Keratinocyte (primary cell): ENCODE results near the gene NLRP7. TPM values are rescaled to one million over a fixed set of nuclear protein-coding genes. Genes with fewer than 3 reads are reported as not detected.
"Not testable (repeated sequence)": the region's sequence is repeated elsewhere in the genome, so short reads cannot be mapped to it uniquely, and the experiment has no call there.

Experiments used
- DNase-seq: peaks from one replicate; pipeline ENCODE4 v3.0.0-alpha.2; 2011; ENCODE audit warnings: low read depth, missing footprints, low spot score
- FAIRE-seq: peaks from 2 replicates; lab custom pipeline; 2011; peaks lifted over from hg19 to GRCh38; lab: Jason Lieb, UNC
- H2AFZ ChIP-seq: 2 replicates; pipeline ENCODE4 v1.6.0; 2012; ENCODE audit warnings: low read length, control low read depth, inconsistent platforms; ENCODE audit not compliant: control insufficient read depth
- H3K27ac ChIP-seq: 2 replicates; pipeline ENCODE4 v1.5.1; 2011; ENCODE audit warnings: low read length; ENCODE audit not compliant: control insufficient read depth, insufficient read depth
- H3K27me3 ChIP-seq: 3 replicates; pipeline ENCODE4 v1.6.0; 2011; ENCODE audit warnings: low read length; ENCODE audit not compliant: control insufficient read depth, insufficient read depth; ENCODE audit errors: extremely low read depth
- H3K36me3 ChIP-seq, 2 experiments: 2 replicates in 1 of 2; 3 replicates in 1 of 2; pipeline ENCODE4 v1.5.1; 2011; ENCODE audit warnings: low read length in 2 of 2, mild to moderate bottlenecking in 1 of 2; ENCODE audit not compliant: control insufficient read depth in 2 of 2, insufficient read depth in 2 of 2; ENCODE audit errors: extremely low read depth in 1 of 2
- H3K4me1 ChIP-seq: 3 replicates; pipeline ENCODE4 v1.5.1; 2011; ENCODE audit warnings: low read length; ENCODE audit not compliant: control insufficient read depth, insufficient read depth; ENCODE audit errors: extremely low read depth
- H3K4me2 ChIP-seq: 3 replicates; pipeline ENCODE4 v1.6.0; 2011; ENCODE audit warnings: low read depth, low read length; ENCODE audit not compliant: control insufficient read depth, insufficient read depth; ENCODE audit errors: extremely low read depth
- H3K4me3 ChIP-seq, 3 experiments: fragments of 200-600 bp in 1 of 3; sonication (generic) in 1 of 3; 2 replicates in 2 of 3; 3 replicates in 1 of 3; pipeline ENCODE4 v1.5.1; 2011 to 2016; ENCODE audit warnings: low read length in 3 of 3, mild to moderate bottlenecking in 3 of 3, control low read depth in 2 of 3, inconsistent platforms in 1 of 3, low read depth in 1 of 3, mixed read lengths in 1 of 3, mixed run types in 1 of 3, moderate library complexity in 1 of 3; ENCODE audit not compliant: control insufficient read depth in 2 of 3, insufficient read depth in 2 of 3; ENCODE audit errors: extremely low read depth in 1 of 3
- H3K79me2 ChIP-seq: 2 replicates; pipeline ENCODE4 v1.6.0; 2012; ENCODE audit warnings: low read length; ENCODE audit not compliant: control insufficient read depth, insufficient read depth
- H3K9ac ChIP-seq: 3 replicates; pipeline ENCODE4 v1.6.0; 2011; ENCODE audit warnings: low read length; ENCODE audit not compliant: control insufficient read depth, insufficient read depth; ENCODE audit errors: extremely low read depth
- H3K9me1 ChIP-seq: 3 replicates; pipeline ENCODE4 v1.6.0; 2011; ENCODE audit warnings: low read length; ENCODE audit not compliant: control insufficient read depth, insufficient read depth; ENCODE audit errors: extremely low read depth
- H3K9me3 ChIP-seq: 2 replicates; pipeline ENCODE4 v1.5.1; 2012; ENCODE audit warnings: low read depth, low read length; ENCODE audit not compliant: control insufficient read depth
- H4K20me1 ChIP-seq: 3 replicates; pipeline ENCODE4 v1.6.0; 2011; ENCODE audit warnings: low read length; ENCODE audit not compliant: control insufficient read depth, insufficient read depth; ENCODE audit errors: extremely low read depth
- EZH2 ChIP-seq: IDR thresholded peaks from one replicate; pipeline ENCODE4 v1.6.1; 2012; ENCODE audit warnings: inconsistent platforms, mild to moderate bottlenecking, low read length, moderate library complexity
- dilution Hi-C: fragments of 300-500 bp; cut with MboI; formaldehyde crosslinking; loops from one replicate; pipeline ENCODE4 v1.7.0; 2020; ENCODE audit warnings: low sequenced_read_pairs; ENCODE audit not compliant: extremely low pct_ligation_motif_present
- polyA plus RNA-seq, 5 experiments: library from polyadenylated mRNA; depleted of rRNA in 3 of 5; stranded (reverse) in 3 of 5; stranded (forward) in 1 of 5; unstranded in 1 of 5; fragments of >200 nt; gene quantifications; 1 replicate in 1 of 5; 2 replicates in 3 of 5; 3 replicates in 1 of 5; pipeline versions ENCODE4 v1.2.1 to v1.2.3, GENCODE V29; 2011 to 2012; ENCODE audit warnings: missing spikeins in 2 of 5, low read depth in 1 of 5, low replicate concordance in 1 of 5
- TF ChIP-seq, protein P1 (sequence below), 3 experiments: IDR thresholded peaks in 1 of 3; conservative IDR thresholded peaks in 1 of 3; optimal IDR thresholded peaks in 1 of 3; 2 replicates in 2 of 3; 3 replicates in 1 of 3; pipeline versions ENCODE3 to v1.5.1; 2011; ENCODE audit warnings: low read length in 3 of 3, mild to moderate bottlenecking in 3 of 3, moderate library complexity in 2 of 3, control low read depth in 1 of 3, inconsistent platforms in 1 of 3; ENCODE audit not compliant: insufficient read depth in 2 of 3; ENCODE audit errors: extremely low read depth in 1 of 3

Gene NLRP7
- polyA plus RNA-seq, 1 donor (not counting 4 experiments of a cell fraction or from before 2014, with no cell fraction given): not detected

DNA sequence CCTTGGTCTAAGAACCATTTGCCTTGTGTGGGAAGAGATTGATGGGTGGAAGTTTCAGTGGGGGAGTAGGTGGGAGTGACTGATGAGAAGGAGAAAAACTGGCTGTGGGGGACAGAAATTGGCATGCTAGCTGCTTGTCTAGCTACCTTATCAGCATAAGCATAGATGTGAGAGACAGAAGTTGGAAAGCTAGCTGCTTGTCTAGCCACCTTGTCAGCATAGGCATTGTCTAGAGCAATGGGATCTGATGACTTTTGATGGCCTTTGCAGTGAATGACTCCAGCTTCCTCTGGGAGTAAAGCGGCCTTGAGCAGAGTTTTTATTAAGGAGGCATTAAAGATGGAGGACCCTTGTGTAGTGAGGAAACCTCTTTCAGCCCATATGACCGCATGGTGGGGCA is 51.3 kb downstream of the NLRP7 start:
- Histone ChIP-seq H4K20me1 (no peaks in the 10 kb centered on the region), H3K9me1 (no peaks in the 10 kb centered on the region), H3K27me3 (no peaks in the 10 kb centered on the region), H3K27ac (no peak overlapping the region), H3K9ac (no peak overlapping the region), H3K79me2 (no peaks in the 10 kb centered on the region), H2AFZ (no peak overlapping the region), H3K4me3 (no peak overlapping the region), H3K36me3 (no peaks in the 10 kb centered on the region), H3K4me1 (no peaks in the 10 kb centered on the region), H3K9me3 (no peaks in the 10 kb centered on the region), H3K4me2 (no peak overlapping the region)
- dilution Hi-C loops: no loop called here
- FAIRE-seq (no peak), DNase-seq (no peak)
- TF ChIP-seq, protein P1, sequence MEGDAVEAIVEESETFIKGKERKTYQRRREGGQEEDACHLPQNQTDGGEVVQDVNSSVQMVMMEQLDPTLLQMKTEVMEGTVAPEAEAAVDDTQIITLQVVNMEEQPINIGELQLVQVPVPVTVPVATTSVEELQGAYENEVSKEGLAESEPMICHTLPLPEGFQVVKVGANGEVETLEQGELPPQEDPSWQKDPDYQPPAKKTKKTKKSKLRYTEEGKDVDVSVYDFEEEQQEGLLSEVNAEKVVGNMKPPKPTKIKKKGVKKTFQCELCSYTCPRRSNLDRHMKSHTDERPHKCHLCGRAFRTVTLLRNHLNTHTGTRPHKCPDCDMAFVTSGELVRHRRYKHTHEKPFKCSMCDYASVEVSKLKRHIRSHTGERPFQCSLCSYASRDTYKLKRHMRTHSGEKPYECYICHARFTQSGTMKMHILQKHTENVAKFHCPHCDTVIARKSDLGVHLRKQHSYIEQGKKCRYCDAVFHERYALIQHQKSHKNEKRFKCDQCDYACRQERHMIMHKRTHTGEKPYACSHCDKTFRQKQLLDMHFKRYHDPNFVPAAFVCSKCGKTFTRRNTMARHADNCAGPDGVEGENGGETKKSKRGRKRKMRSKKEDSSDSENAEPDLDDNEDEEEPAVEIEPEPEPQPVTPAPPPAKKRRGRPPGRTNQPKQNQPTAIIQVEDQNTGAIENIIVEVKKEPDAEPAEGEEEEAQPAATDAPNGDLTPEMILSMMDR (optimal IDR thresholded peaks at IDR 0.05 in 1 of 3, IDR thresholded peaks at IDR 0.05 in 1 of 3, conservative IDR thresholded peaks at IDR 0.05 in 1 of 3; ENCODE audit: extremely low read depth in 1 of 3, insufficient read depth in 2 of 3, low read length in 3 of 3): no peak
- TF ChIP-seq EZH2: no peak

DNA sequence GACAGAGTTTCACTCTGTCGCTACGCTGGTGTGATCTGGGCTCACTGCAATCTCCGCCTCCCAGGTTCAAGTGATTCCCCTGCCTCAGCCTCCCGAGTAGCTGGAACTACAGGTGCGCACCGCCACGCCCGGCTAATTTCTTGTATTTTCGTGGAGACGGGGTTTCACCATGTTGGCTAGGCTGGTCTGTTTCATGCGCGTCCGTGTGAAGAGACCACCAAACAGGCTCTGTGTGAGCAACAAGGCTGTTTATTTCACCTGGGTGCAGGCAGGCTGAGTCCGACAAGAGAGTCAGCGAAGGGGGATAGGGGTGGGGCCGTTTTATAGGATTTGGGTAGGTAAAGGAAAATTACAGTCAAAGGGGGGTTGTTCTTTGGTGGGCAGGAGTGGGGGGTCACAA is 53.2 kb downstream of the NLRP7 start:
- FAIRE-seq: not testable (repeated sequence)

DNA sequence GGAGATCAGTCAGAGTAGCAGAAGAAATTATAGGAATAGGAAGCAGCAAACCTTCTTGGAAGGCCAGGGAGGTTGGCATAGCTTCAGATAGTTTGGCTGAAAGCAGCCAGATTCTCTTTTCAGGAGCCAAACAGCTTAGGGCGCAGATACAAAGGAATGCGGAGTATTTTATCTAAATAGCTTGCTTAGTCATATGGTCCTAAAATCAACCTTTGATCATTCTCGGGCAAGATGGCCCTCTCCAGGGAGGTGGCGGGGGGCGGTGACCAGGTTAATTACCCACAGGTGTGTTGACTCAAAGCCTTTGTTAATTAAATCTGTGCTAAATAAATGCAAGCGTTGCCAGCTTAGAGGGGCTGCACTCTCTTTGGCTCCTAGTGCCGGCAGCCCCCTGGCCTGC is 53.9 kb downstream of the NLRP7 start:
- H3K4me2 ChIP-seq: no peak overlapping the region
- H2AFZ ChIP-seq: no peak overlapping the region
- no peaks in the 10 kb centered on the region for H3K27me3 ChIP-seq
- no peaks in the 10 kb centered on the region for H3K79me2 ChIP-seq
- dilution Hi-C loops: no loop called here
- H3K9me1 ChIP-seq: no peaks in the 10 kb centered on the region
- H3K4me3 ChIP-seq: no peak overlapping the region
- H4K20me1 ChIP-seq: no peaks in the 10 kb centered on the region
- H3K9me3 ChIP-seq: no peaks in the 10 kb centered on the region
- TF ChIP-seq, protein P1 (optimal IDR thresholded peaks at IDR 0.05 in 1 of 3, IDR thresholded peaks at IDR 0.05 in 1 of 3, conservative IDR thresholded peaks at IDR 0.05 in 1 of 3; ENCODE audit: extremely low read depth in 1 of 3, insufficient read depth in 2 of 3, low read length in 3 of 3): no peak
- TF ChIP-seq EZH2: no peak
- no peak overlapping the region for H3K9ac ChIP-seq
- H3K27ac ChIP-seq: no peak overlapping the region
- FAIRE-seq: no peak
- DNase-seq: no peak
- H3K36me3 ChIP-seq: no peaks in the 10 kb centered on the region
- H3K4me1 ChIP-seq: no peaks in the 10 kb centered on the region

More for the DNA sequence above, 53.2 kb downstream of the NLRP7 start:
- DNase-seq, H3K4me3 ChIP-seq, H3K4me2 ChIP-seq, H3K9me3 ChIP-seq, H3K27ac ChIP-seq, H3K79me2 ChIP-seq, H4K20me1 ChIP-seq, H3K27me3 ChIP-seq, H3K4me1 ChIP-seq, H2AFZ ChIP-seq, dilution Hi-C loops, H3K9ac ChIP-seq, H3K9me1 ChIP-seq, H3K36me3 ChIP-seq: not testable (repeated sequence)
